GM12892 (cell line): Measurements from ENCODE around the gene PIP4K2B.
"Not testable (repeated sequence)": the region's sequence is repeated elsewhere in the genome, so short reads cannot be mapped to it uniquely, and the experiment has no call there.

ENCODE experiments used
- DNase-seq: peaks from one replicate; pipeline ENCODE4 v3.0.0; 2011; ENCODE audit not compliant: insufficient read length
- FAIRE-seq: peaks from 2 replicates; lab custom pipeline; 2011; peaks lifted over from hg19 to GRCh38; lab: Jason Lieb, UNC
- POLR2A ChIP-seq: IDR thresholded peaks from 2 replicates; pipeline ENCODE4 v1.6.1; 2011; ENCODE audit warnings: low read depth, low read length, control low read depth
- POLR2AphosphoS5 ChIP-seq: IDR thresholded peaks from 2 replicates; pipeline ENCODE4 v1.6.1; 2011; ENCODE audit warnings: low read depth, low read length, control low read depth
- TAF1 ChIP-seq: IDR thresholded peaks from 2 replicates; pipeline ENCODE4 v1.6.1; 2011; ENCODE audit warnings: low read depth, mild to moderate bottlenecking, control low read depth, low read length, borderline replicate concordance

The PIP4K2B gene

DNA sequence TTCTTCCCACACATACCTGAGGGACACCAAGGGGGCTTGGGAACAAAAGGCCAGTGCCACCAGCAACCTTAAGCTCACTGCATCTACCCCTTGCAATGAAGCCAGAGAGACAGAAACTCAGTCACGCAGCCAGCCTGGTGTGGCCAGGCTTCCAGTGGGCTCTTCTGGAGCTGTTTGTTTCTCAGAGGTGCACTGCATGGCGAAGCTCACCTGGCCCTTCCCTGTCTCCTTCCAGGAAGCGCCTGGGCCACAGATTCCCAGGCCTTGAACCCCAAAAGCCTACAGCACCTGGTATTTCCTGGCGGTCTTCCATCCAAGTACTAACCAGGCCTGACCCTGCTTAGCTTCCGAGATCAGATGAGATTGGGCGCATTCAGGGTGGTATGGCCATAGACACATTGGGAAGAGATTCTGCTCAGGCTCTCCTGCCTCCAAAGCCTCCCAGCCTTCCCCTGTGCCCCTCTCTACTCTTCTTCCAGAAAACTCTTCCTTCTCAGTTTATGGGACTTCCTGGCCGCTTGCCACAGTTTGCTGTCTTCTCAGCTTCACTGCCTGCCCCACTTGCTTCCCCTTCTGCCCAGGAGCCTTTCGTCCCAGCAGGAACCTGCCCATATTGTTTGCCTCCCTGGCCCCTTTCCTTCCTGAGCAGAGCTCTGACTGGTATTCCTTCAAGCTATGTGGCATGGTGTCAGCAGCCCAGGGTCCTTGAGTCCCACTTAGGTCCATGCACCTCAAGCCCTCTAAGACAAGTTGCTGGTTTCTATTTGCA is 67.6 kb downstream of the PIP4K2B start:
- DNase-seq (no peak), FAIRE-seq (no peak)
- TF ChIP-seq POLR2AphosphoS5 (no peak), POLR2A (no peak), TAF1 (no peak)

DNA sequence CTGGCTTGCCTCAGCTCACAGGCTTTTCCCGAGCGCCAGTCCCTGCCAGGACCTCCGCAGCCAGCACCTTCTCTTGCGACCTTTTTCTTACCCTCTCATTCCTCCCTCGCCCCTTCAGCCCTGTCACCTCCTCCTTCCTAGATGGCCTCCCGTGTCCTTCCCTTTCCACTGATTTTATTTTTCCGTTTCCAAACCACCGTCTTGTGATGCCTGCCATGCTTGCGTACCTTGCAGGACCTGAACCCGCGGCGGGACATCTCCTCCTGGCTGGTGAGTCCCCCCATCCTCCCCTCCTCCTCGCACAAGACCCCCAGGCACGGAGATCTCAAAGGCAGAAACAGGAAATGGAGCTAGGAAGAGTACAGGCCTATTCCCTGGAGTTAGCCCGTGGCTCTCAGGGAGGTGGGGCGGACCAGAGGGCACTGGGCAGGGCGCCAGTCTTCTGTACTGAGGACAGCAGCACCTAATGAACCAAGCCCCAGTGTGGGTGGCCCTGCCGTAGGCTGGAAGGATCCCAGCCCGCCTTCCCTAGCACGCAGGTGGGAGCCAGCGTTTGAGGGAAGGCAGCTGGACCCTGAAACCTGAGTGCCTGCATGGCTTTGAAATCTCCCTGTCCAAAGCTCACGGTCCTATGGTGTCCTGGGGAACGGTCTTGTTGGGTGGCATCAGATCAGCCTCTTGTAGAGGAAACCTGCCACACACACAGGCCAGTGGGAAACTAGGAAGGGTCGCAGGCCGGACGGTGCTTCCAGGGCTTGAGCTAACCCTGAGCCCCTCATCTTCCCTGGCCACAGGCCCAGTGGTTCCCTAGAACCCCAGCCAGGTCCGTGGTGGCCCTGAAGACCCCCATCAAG is 68.6 kb downstream of the PIP4K2B start:
- FAIRE-seq (no peak), DNase-seq (no peak)
- no peak for TF ChIP-seq TAF1
- TF ChIP-seq POLR2AphosphoS5, result no peak
- TF ChIP-seq POLR2A, result no peak

DNA sequence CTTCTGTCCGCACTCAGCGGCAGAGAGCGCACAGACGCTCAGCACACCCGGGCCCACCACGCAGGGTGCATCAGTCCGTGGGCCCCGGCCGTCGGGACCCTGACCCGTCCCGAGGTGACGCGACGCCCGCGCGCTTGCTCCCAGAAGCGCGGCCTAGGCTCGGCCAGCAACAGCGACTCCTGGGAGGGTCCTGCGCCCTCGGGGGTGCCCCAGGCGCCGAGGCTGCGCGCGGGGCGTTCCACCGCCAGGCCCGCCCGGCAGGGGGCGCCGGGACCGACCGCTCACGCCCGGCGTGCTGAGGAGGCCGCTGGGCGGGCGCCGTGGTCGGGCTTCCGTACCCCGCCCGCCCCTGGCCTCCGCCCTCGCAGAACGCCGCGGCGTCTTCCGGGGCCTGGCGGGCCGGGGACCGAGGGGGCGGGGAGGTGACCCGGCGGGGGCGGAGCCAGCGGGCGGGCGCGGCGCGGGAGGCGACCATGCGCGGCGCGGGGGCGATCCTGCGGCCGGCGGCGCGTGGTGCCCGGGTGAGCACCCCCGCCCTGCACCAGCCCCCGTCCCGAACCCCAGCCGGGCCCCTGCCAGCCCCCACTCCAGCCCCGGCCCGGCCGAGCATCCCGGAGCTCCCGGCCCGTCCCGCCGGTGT is 69.3 kb downstream of the PIP4K2B start, which contains the start of gene CISD3:
TSS of gene CISD3 (plus strand) at position 456 of the 640 bp plus-strand sequence. CDS start at position 474, 18 bp downstream.
- DNase-seq (peak; percentile 94), FAIRE-seq (no peak)
- TF ChIP-seq POLR2AphosphoS5 (no peak), POLR2A (peak; percentile 38; the same call in 1 of the 2 replicates)

DNA sequence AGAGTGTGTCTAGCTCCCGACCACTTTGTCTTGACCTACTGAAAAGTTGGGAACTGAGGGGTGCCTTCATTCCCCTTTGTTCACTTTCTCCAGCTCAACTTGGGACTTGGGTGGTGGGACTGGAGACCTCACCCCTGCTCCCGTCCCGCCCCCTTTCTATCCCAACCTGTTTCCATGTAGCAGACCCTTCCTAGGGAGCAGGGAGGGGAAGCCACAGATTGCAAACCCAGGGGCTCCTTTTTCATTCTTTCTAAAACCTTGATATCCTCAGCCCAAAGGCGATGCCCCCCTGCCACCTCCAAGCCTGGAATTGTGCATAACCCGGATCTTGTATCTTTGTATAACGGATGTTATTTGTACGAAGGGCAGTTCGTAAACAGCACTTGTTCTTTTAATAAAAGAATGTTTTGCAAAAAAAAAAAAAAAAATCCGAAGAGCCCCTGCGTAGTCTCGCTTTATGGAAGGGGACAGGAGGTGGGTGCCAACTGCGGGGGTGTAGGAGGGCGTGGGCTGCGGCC is 69.9 kb downstream of the PIP4K2B start:
- FAIRE-seq (no peak), DNase-seq (no peak)
- TF ChIP-seq POLR2AphosphoS5 (no peak), TAF1 (no peak), POLR2A (no peak)

DNA sequence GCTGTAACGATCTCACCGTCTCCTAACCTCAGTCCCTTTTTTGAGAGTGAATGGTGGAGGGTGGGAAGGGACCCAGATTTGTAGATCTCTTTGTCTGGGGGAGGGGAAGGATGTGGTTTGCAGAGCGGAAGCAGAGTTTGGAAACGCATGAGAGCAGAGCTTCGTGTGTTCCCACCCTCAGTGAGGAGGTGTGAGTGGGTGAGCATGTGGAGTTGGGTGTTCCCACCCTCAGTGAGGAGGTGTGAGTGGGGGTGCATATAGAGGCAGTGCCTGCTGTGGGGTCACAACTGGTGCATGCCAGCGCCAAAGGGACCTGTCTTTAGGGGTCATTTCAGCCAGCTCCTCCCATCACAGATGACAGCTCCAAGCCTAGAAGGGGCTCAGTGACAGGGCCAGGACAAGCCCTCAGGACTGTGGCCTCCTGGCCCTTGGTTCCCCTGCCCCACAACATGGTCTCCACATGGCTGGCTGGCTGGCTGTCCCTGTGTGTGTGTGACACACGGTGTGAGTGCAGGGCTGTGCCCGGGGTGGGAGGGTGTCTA is 71.0 kb downstream of the PIP4K2B start:
- no peak for FAIRE-seq
- DNase-seq, result no peak
- peak; percentile 58 for TF ChIP-seq POLR2AphosphoS5
- no peak for TF ChIP-seq TAF1
- peak; percentile 53; the same call in 1 of the 2 replicates for TF ChIP-seq POLR2A

DNA sequence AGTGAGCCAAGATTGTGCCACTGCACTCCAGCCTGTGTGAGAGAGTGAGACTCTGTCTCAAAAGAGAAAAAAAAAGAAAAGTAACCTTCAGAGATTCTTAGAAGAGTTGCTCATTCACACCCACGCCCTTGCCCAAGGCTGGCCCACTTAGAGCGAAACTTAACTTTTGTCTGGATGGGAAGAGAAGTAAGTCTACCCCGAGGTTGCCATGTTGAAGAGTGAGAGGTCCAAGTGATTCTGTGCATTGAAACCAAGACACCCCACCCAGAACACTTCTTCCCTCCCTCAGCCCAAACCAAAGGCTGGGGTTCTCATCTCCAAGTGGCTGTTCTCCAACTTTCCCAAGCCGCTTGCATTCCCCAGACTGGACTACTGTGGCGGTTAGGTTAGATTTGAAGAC is 71.6 kb downstream of the PIP4K2B start:
- FAIRE-seq (no peak), DNase-seq (no peak)
- no peak for TF ChIP-seq POLR2A
- no peak for TF ChIP-seq POLR2AphosphoS5
- TF ChIP-seq TAF1, result no peak

DNA sequence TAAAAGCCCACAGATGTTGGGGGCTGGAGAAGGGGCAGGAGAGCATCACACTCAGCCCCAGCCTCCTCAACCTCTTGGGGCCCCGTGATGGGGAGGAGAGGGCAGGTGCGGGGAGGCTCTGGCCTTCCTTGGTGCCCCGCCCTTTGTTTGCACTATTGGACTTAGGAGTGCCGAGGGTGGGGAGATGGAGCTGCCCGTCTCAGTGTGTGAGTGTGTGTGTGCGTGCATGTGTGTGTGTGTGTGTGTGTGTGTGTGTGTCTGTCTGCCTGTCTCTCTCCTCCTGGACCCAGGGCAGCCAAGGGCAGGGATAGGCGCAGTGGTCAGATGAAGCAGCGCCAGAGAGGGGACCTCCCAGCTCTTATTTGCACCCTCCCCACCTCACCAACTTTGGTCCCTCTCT is 73.2 kb downstream of the PIP4K2B start:
- not testable (repeated sequence) for FAIRE-seq, DNase-seq

DNA sequence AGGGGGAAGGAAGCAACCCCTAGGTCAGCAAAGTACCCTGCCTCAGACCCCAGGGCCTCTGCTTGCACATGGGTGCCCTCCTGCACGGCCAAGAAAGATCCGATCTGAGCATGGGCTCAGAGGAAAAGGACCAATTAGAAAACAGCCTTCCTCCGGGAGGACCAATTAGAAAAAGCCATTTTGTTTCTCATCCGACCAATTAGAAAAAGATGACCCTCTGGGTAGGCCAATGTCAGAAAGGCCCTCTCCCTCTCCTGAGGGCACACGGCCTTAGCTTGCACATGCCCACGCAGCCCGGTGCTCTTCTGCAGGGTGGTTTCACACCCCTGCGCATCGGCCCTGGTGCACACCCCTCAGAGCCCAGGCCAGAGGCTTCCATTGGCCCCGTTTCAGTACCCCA is 74.3 kb downstream of the PIP4K2B start:
- FAIRE-seq, result no peak
- TF ChIP-seq TAF1 (no peak), POLR2AphosphoS5 (no peak), POLR2A (no peak)

DNA sequence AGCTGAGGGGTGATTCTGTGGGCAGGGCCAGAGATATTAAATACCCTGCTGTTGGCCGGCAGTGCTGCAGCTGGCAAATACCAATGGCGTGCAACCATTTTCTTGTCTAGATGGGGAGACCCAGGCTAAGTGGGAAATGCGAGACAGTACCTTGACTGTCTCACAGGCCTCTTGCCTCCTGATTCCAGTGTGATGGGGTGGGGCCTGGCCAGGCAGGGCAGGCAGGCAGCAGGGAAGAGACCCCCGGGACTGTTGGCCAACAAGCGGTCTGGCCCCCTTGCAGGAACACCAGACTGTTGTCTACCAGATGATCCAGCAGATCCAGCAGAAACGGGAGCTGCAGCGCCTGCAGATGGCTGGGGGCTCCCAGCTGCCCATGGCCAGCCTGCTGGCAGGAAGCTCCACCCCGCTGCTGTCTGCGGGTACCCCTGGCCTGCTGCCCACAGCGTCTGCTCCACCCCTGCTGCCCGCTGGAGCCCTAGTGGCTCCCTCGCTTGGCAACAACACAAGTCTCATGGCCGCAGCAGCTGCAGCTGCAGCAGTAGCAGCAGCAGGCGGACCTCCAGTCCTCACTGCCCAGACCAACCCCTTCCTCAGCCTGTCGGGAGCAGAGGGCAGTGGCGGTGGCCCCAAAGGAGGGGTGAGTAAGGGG is 74.9 kb downstream of the PIP4K2B start:
- DNase-seq (no peak), FAIRE-seq (no peak)
- no peak for TF ChIP-seq POLR2AphosphoS5
- TF ChIP-seq POLR2A, result no peak
- TF ChIP-seq TAF1, result no peak

More for the DNA sequence above, 74.3 kb downstream of the PIP4K2B start:
- DNase-seq, result no peak

DNA sequence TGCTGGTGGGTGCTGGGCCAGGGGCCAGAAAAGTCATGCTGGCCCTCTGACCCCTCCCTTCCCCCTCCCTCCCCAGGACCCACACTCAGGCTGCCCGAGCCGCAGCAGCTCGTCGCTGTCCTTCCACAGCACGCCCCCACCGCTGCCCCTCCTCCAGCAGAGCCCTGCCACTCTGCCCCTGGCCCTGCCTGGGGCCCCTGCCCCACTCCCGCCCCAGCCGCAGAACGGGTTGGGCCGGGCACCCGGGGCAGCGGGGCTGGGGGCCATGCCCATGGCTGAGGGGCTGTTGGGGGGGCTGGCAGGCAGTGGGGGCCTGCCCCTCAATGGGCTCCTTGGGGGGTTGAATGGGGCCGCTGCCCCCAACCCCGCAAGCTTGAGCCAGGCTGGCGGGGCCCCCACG is 77.6 kb downstream of the PIP4K2B start:
- TF ChIP-seq TAF1, result no peak
- TF ChIP-seq POLR2AphosphoS5, result no peak
- no peak for TF ChIP-seq POLR2A
- FAIRE-seq, result no peak
- DNase-seq, result no peak

DNA sequence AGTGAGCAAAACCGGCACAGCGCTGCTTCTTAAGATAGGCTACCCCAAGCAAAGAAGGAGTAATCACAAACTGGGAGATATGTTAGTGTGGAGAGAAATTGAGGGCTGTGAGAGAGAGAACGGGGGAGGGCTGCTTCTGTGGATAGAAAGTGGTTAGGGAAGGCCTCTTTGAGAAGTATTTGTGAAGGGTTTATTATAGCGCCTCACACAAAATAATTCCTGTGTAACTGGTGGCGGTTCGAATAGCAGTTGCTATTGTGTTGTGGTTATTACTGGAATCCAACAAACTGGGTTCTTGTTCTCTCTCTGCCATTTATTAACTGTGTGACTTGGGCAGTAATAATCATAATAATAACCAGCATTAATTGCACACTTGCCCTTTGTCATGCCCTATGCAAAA is 78.4 kb downstream of the PIP4K2B start:
- FAIRE-seq (no peak), DNase-seq (no peak)
- TF ChIP-seq POLR2AphosphoS5 (no peak), POLR2A (no peak), TAF1 (no peak)
